T47D (cell line): ENCODE results near the gene COQ2.
"Not testable (repeated sequence)": the region's sequence is repeated elsewhere in the genome, so short reads cannot be mapped to it uniquely, and the experiment has no call there.

ENCODE experiments used
- DNase-seq, 2 experiments: peaks; one replicate each; pipeline versions ENCODE4 v3.0.0 to v3.0.0-alpha.2; 2011 to 2012; ENCODE audit warnings: low read depth in 1 of 2, low spot score in 1 of 2
- JUND ChIP-seq: IDR thresholded peaks from 2 replicates; pipeline ENCODE4 v1.6.1; 2012; ENCODE audit warnings: low read depth
- in situ Hi-C: cut with HindIII; loops from 2 replicates; pipeline ENCODE4 v1.10.0; 2016; ENCODE audit warnings: low sequenced_read_pairs, low pct_unique_long_range_greater_than_20kb

The COQ2 gene

GRCh38 chr4:83308672-83309071 lies 24.1 kb upstream of the COQ2 start:
- in situ Hi-C loops, result no loop called here
- TF ChIP-seq JUND, result no peak
- DNase-seq, result no peak

- in situ Hi-C loops, result no loop called here
- no peak for TF ChIP-seq JUND
- no peak for DNase-seq
Observed at GRCh38 chr4:83307920-83308319, 23.3 kb upstream of the COQ2 start.

- in situ Hi-C loops, result no loop called here
- no peak for DNase-seq
- no peak for TF ChIP-seq JUND
Observed at GRCh38 chr4:83305187-83305586, 20.6 kb upstream of the COQ2 start.

- no peak for DNase-seq
- in situ Hi-C loops, result no loop called here
- no peak for TF ChIP-seq JUND
Observed at GRCh38 chr4:83297548-83298260, 13.1 kb upstream of the COQ2 start.

GRCh38 chr4:83293305-83294046 lies 8.9 kb upstream of the COQ2 start:
- no peak for TF ChIP-seq JUND
- in situ Hi-C loops, result no loop called here
- no peak for DNase-seq

- in situ Hi-C loops, DNase-seq: not testable (repeated sequence)
Observed at GRCh38 chr4:83290059-83290774, 5.6 kb upstream of the COQ2 start.

- in situ Hi-C loops, DNase-seq: not testable (repeated sequence)
Observed at GRCh38 chr4:83288381-83288780, 3.8 kb upstream of the COQ2 start.

- no peak for TF ChIP-seq JUND
- peak; percentile 7 to 25 for DNase-seq
- in situ Hi-C loops, result no loop called here
Observed at GRCh38 chr4:83285055-83285407, 433 bp upstream of the COQ2 start.

GRCh38 chr4:83283181-83283580 lies 1.4 kb downstream of the COQ2 start:
- DNase-seq, result no peak
- no peak for TF ChIP-seq JUND
- in situ Hi-C loops, result no loop called here

- in situ Hi-C loops, result no loop called here
- no peak for TF ChIP-seq JUND
- peak; percentile 24 to 50 for DNase-seq
Observed at GRCh38 chr4:83282049-83282535, 2.5 kb downstream of the COQ2 start.

- in situ Hi-C loops, result no loop called here
- DNase-seq, result no peak
- no peak for TF ChIP-seq JUND
Observed at GRCh38 chr4:83281307-83281706, 3.3 kb downstream of the COQ2 start.

GRCh38 chr4:83276299-83277040 lies 8.1 kb downstream of the COQ2 start:
- in situ Hi-C loops, result no loop called here
- TF ChIP-seq JUND, result no peak
- no peak for DNase-seq

- in situ Hi-C loops, result not testable (repeated sequence)
Observed at GRCh38 chr4:83273926-83274325, 10.7 kb downstream of the COQ2 start.

More at GRCh38 chr4:83273926-83274325, 10.7 kb downstream of the COQ2 start:
- not testable (repeated sequence) for DNase-seq
